HAP-1 (cell line): ENCODE results near the gene DIO3.
A peak's percentile ranks its signal among the peaks of the same experiment; 100 is the strongest.

Experiments
- DNase-seq, 2 experiments: peaks; one replicate each; pipeline ENCODE4 v3.0.0-alpha.2; 2016 to 2020; ENCODE audit warnings: low spot score in 2 of 2
- H3K27me3 ChIP-seq: fragments of 250-450 bp; sonication (Bioruptor Pico); 2 replicates; pipeline ENCODE4 v1.5.1; 2020; ENCODE audit warnings: low read depth, mild to moderate bottlenecking, moderate library complexity
- H3K36me3 ChIP-seq: fragments of 250-450 bp; sonication (Bioruptor Pico); replicated peaks from 2 replicates; pipeline ENCODE4 v1.5.1; 2020; ENCODE audit warnings: mild to moderate bottlenecking
- H3K4me1 ChIP-seq: fragments of 250-450 bp; sonication (Bioruptor Pico); 2 replicates; pipeline ENCODE4 v1.5.1; 2020; ENCODE audit warnings: mild to moderate bottlenecking
- H3K4me3 ChIP-seq: fragments of 250-450 bp; sonication (Bioruptor Pico); 2 replicates; pipeline ENCODE4 v1.5.1; 2020; ENCODE audit warnings: mild to moderate bottlenecking, moderate library complexity
- H3K9me3 ChIP-seq: fragments of 250-450 bp; sonication (Bioruptor Pico); 2 replicates; pipeline ENCODE4 v1.5.1; 2020; ENCODE audit warnings: mild to moderate bottlenecking, moderate library complexity
- in situ Hi-C: fragments of 300-500 bp; cut with MboI; formaldehyde crosslinking; loops from 3 replicates; pipeline ENCODE4 v1.14.3; 2020; ENCODE audit warnings: low sequenced_read_pairs, inconsistent platforms, mixed read lengths

DIO3 gene

GRCh38 chr14:101598159-101598558 lies 36.9 kb downstream of the DIO3 start:
- Histone ChIP-seq H3K4me3 (no peak overlapping the region), H3K9me3 (no peaks in the 10 kb centered on the region), H3K4me1 (no peaks in the 10 kb centered on the region), H3K36me3 (no peaks in the 10 kb centered on the region), H3K27me3 (no peaks in the 10 kb centered on the region)
- DNase-seq, result no peak
- in situ Hi-C loops, result no loop called here

- Histone ChIP-seq H3K4me3 (no peak overlapping the region), H3K9me3 (no peaks in the 10 kb centered on the region), H3K4me1 (no peaks in the 10 kb centered on the region), H3K27me3 (no peaks in the 10 kb centered on the region), H3K36me3 (no peaks in the 10 kb centered on the region)
- DNase-seq, result no peak
- in situ Hi-C loops, result no loop called here
Measured at GRCh38 chr14:101598571-101599233, 37.4 kb downstream of the DIO3 start.

GRCh38 chr14:101599234-101599885 lies 38.1 kb downstream of the DIO3 start:
- no peak for DNase-seq
- no peak overlapping the region for H3K4me3 ChIP-seq
- in situ Hi-C loops, result no loop called here
- H3K4me1 ChIP-seq, result no peaks in the 10 kb centered on the region
- no peaks in the 10 kb centered on the region for H3K27me3 ChIP-seq
- H3K9me3 ChIP-seq, result no peaks in the 10 kb centered on the region
- no peaks in the 10 kb centered on the region for H3K36me3 ChIP-seq

GRCh38 chr14:101600336-101600890 lies 39.1 kb downstream of the DIO3 start:
- no peak for DNase-seq
- no peak overlapping the region for H3K4me3 ChIP-seq
- H3K36me3 ChIP-seq, result no peaks in the 10 kb centered on the region
- no peaks in the 10 kb centered on the region for H3K9me3 ChIP-seq
- no peaks in the 10 kb centered on the region for H3K4me1 ChIP-seq
- H3K27me3 ChIP-seq, result no peaks in the 10 kb centered on the region
- in situ Hi-C loops, result no loop called here

- H3K9me3 ChIP-seq, result no peaks in the 10 kb centered on the region
- in situ Hi-C loops, result no loop called here
- no peak overlapping the region for H3K4me3 ChIP-seq
- DNase-seq, result no peak
- no peaks in the 10 kb centered on the region for H3K27me3 ChIP-seq
- no peaks in the 10 kb centered on the region for H3K36me3 ChIP-seq
- no peaks in the 10 kb centered on the region for H3K4me1 ChIP-seq
Measured at GRCh38 chr14:101600891-101601605, 39.8 kb downstream of the DIO3 start.

GRCh38 chr14:101601606-101602465 lies 40.5 kb downstream of the DIO3 start:
- Histone ChIP-seq H3K36me3 (no peaks in the 10 kb centered on the region), H3K4me3 (no peak overlapping the region), H3K9me3 (no peaks in the 10 kb centered on the region), H3K4me1 (no peaks in the 10 kb centered on the region), H3K27me3 (no peaks in the 10 kb centered on the region)
- DNase-seq, result no peak
- in situ Hi-C loops, result no loop called here

GRCh38 chr14:101602466-101602840 lies 41.2 kb downstream of the DIO3 start:
- Histone ChIP-seq H3K9me3 (no peaks in the 10 kb centered on the region), H3K4me1 (no peaks in the 10 kb centered on the region), H3K27me3 (no peaks in the 10 kb centered on the region), H3K4me3 (no peak overlapping the region), H3K36me3 (no peaks in the 10 kb centered on the region)
- in situ Hi-C loops, result no loop called here
- DNase-seq, result no peak

GRCh38 chr14:101603096-101603495 lies 41.8 kb downstream of the DIO3 start:
- H3K9me3 ChIP-seq, result no peaks in the 10 kb centered on the region
- H3K4me3 ChIP-seq, result no peak overlapping the region
- H3K36me3 ChIP-seq, result no peaks in the 10 kb centered on the region
- DNase-seq, result no peak
- H3K4me1 ChIP-seq, result no peaks in the 10 kb centered on the region
- in situ Hi-C loops, result no loop called here
- no peaks in the 10 kb centered on the region for H3K27me3 ChIP-seq

- in situ Hi-C loops, result no loop called here
- Histone ChIP-seq H3K4me1 (no peaks in the 10 kb centered on the region), H3K27me3 (peaks cover 4% of the 10 kb centered on the region), H3K9me3 (no peaks in the 10 kb centered on the region), H3K4me3 (no peak overlapping the region), H3K36me3 (no peaks in the 10 kb centered on the region)
- DNase-seq, result no peak
Measured at GRCh38 chr14:101604228-101604934, 43.1 kb downstream of the DIO3 start.

GRCh38 chr14:101604935-101605780 lies 43.9 kb downstream of the DIO3 start:
- no peaks in the 10 kb centered on the region for H3K9me3 ChIP-seq
- no peak for DNase-seq
- H3K27me3 ChIP-seq, result peaks cover 5% of the 10 kb centered on the region
- H3K4me1 ChIP-seq, result no peaks in the 10 kb centered on the region
- H3K4me3 ChIP-seq, result no peak overlapping the region
- H3K36me3 ChIP-seq, result no peaks in the 10 kb centered on the region
- in situ Hi-C loops, result no loop called here

GRCh38 chr14:101605836-101606235 lies 44.5 kb downstream of the DIO3 start:
- no peaks in the 10 kb centered on the region for H3K9me3 ChIP-seq
- no peak overlapping the region for H3K4me3 ChIP-seq
- H3K36me3 ChIP-seq, result no peaks in the 10 kb centered on the region
- peaks cover 11% of the 10 kb centered on the region for H3K27me3 ChIP-seq
- no peaks in the 10 kb centered on the region for H3K4me1 ChIP-seq
- in situ Hi-C loops, result no loop called here
- peak in 1 of 2 experiments; percentile 2 for DNase-seq
